NCI-H1417 (cell line): ENCODE data around the gene CEACAM5.
"Not testable (repeated sequence)": the region's sequence is repeated elsewhere in the genome, so short reads cannot be mapped to it uniquely, and the experiment has no call there.

Source experiments
- DNase-seq, 3 experiments: peaks; one replicate each; lab custom pipeline; 2025; lab: John Stamatoyannopoulos, UW

CEACAM5 gene

DNA sequence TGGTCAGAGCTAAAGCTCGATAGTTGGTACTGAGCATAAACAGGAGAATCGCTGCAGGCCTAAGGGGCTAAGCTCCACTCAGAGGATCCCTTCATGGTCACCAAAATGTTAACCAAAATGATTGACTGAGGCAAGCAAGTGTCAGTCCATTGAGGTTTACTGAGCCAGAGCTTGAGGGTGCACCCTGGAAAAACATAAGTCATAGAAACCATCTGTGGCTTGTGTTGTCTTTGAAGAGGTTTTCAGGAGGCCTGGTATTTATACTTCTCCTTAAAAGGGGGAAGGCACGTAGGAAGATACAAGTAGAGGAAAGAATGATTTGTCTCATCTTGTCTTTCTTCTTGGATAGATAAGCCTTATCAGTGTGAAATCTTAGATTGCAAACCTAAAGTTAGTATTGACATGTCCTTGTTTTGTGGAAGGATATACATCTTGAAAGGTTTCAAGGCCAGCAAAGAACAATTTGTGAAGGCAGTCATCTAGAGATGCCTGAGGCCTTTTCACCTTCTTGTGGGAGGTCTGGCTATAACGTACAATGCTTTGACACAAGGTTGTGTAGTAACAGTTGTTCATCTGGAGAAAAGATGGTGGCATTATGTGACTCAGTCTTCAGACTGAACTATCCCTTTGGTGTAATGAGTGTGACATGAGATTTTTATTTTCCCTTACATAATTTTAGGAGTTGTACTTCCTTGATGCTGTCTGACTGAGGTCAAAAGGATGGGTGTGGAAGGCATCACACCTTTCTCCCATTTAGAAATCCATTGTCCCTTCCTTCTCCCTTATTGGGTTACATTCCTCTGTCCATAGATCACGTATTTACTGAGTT, 32.2 kb downstream of the CEACAM5 start:
- DNase-seq: no peak

DNA sequence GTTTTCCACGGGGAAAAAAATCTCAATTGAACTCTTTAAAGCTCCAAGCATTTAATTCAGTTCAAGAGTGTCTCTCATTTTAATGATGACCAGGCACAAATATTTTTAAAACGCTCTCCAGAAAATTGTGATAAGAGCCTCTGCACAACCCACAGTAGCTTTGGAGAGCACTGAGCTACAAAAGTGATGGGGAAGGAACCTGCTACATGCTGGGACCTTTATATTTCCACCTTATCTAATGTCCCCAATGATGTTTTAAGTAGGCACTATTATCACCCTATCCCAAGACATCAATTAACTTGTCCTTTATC, 32.8 kb downstream of the CEACAM5 start:
- DNase-seq: no peak

DNA sequence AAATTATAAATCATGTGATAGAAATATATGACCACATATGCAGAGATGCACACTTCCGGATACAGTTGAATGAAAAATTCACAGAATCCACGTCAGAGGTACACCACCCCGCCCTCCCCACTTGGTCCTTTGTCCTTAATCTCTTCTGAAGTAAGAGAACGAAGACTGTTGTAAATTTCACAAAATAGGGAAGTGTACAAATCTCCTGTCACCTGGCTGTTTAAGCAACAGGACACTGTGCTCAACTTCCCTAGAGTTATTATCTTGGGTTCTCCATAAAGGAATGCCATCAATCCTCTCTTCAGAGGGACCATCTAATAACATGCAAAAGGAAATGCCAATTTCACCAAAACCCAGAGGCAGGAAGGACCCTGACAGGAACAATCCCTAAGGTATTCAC, 36.4 kb downstream of the CEACAM5 start:
- DNase-seq: peak in 1 of 3 experiments; percentile 12

DNA sequence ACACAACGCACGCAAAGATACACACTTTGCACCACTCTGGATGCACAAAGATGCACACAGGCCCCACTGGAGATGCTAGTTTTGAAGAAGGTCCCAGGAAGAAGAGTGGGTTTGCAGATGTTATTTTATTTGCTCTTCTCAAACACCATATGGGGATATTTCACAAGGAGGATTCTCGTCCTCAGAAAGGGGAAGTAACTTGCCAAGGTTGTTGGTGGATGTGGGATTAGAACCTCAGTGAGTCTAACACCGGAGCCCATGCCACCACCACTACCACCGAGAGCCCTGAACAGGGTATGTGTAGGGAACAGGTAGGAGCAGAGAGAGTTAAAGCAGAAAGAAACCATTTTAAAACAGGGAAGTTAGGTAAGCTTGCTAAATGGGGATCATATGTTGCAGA, 37.3 kb downstream of the CEACAM5 start:
- no peak for DNase-seq

DNA sequence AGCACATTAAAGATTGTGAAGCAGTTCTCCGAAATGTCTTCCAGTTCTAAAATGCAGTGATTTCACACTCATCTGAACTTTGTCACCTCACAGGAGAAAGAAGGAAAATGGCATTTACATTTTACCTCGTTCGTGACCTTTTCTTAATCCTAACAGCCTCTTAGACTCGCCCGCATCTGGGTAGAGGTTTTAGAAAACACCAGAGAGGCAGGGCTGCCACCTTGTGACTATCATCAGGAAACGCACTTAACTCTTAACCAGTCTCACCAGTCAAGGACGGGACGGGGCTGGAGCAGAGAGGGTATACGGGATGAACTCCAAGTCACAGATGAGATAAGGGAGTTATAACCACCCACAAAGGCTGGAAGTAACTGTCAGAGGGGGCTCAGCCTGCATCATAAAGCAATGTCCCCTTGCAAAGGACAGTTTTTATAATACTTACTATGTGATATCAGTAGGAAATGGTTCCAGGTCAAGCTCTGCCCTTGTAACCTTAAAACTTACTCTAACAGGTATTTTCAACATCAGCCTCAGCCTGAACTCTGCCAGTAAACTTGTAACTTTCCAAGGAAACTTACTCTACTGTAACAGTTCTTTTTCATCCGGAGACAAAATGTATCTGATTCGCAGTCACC, 38.3 kb downstream of the CEACAM5 start:
- peak; percentile 54 to 88 (median 84) for DNase-seq

DNA sequence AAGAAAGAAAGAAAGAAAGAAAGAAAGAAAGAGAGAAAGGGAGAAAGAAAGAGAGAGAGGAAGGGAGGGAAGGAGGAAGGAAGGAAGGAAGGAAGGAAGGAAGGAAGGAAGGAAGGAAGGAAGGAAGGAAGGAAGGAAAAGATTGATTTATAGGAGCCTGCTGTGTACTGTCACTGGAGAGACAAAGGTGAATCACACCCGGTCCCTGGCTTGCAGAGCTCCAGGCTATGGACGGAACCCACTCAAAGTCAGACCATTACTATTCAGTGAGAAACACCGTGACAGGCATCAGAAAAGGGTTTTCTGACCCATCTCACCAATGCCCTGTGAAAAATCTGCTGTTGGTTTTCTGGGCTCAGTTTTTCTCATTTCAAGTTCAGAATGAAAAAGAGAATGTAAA, 39.6 kb downstream of the CEACAM5 start:
- DNase-seq: no peak

DNA sequence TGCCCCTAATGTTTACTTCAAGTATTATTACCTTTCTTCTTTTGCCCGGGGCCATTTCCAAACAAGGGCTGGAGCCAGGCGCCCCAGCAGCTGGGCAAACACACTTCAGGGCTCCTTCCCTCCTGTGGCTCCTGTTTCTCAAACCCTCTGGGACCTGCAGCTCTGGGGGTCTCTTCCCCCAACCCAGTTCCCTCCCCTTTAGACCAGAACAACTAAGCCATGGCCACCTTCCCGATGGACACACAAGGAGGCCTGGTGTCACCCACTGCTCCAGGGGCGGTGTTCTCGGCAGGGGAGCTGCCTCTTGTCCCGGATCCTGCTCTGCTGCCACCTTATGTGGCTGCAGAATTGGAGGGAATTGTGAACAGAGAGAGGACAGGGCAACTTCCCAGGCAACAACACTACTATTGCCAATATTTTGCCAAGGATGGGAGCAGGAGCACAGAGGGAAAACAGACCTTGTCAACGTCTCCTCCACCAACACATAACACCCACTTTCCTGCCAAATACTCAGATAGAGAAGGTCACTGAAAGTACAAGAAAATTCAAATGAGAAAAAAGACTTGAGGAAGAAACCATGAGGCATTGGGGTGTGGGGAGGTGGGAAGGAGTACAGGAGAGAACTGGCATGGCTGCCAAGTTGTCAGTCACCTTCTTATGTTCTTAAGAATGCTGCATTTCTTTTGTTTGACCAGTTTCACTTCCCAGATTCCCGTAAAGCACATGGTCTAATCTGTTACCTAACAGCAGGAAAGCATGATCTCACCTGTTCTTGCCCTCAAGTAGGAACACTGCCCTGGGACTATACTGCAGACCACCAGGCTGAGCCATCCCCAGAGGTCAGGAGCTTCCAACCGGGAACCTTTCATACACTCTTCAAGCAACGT, 42.1 kb downstream of the CEACAM5 start:
- peak; percentile 46 to 65 (median 65) for DNase-seq

DNA sequence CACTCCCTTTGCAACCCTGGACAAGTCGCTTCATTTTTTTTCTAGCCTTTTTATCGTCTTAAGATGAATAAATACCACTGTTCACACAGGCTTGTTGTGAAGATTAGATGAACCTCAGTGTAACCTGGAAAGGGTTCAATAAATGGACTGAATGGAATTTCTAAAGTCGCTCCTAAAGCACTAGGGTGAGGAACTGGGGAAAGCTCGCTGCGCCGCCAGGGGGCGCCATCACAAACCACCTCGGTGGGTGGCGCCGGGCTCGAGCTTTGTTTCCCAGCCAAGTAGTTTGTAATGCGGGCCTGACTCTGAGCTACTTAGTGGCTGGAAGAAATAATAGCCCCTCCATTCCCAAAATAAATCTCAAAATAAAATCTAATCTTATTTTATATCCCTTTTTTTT, 44.7 kb downstream of the CEACAM5 start:
- peak in 2 of 3 experiments; percentile 18 to 77 for DNase-seq

DNA sequence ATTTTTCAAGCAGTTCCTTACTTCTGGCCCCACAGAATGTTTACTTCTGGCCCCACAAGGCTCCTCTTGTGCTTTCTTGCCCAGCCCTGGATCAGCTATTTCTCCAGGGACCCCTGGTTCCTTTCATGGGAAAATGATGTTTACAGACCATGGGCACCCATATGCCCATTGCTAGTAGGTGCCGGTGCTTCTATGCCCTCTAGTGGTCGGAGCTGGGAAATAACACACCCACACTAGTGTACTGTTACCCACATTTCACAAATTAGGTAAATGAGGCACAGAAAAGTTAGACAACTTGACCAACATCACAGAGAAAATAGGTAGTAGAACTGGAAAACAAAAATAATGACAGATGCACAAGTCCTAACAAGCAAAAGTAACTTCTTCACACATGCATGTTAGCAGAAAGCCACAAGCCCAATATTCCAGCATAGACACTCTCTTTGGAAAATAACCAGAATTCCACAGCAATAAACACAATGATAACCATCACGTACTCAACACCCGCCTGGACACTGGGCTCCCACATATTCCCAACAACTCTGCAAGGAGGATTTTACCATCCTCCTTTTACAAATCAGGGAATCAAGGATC, 45.6 kb downstream of the CEACAM5 start:
- peak; percentile 46 to 85 (median 78) for DNase-seq

DNA sequence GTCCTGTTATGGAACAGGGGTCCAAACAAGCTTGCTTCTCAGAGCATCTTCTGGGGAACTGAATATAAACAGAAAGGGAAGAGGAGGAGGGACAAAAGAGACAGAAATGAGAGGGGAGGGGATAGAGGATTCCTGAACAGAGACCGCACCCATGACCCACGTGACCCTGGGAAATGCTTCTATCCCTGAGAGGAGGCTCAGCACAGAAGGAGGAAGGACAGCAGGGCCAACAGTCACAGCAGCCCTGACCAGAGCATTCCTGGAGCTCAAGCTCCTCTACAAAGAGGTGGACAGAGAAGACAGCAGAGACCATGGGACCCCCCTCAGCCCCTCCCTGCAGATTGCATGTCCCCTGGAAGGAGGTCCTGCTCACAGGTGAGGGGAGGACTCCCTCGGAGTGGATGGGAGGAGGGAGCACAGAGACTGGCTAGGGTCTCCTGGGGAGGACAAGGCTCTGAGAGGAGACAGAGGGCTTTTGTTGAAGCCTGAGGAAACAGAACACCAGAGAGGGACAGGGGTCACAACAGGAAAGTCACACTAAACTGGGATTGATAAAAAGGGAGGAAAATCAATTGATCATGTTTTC, 47.0 kb downstream of the CEACAM5 start, which contains the start of gene CEACAM6:
CEACAM6 (plus strand) TSS at position 203 of the 586 bp plus-strand sequence; CDS start at position 312, 109 bp downstream.
- no peak for DNase-seq

DNA sequence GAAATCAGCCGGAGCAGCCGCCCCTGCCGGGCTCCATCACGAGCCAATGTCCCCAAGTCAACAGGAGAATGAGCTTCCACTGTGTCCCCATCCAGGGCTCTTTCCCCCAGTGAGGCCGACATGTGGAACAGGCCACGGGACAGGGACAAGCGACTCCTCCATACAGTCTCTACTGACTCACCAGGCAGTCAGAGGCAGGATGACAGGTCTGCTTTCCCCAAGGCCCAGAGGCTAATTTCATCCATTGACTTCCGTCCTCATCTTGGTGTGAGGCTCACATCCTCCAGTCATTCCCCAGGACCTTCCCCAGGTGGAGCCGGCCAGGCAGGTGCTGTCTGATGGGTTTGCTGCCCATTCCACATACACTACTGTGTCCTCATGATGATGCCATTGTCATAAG, 50.4 kb downstream of the CEACAM5 start:
- no peak for DNase-seq

DNA sequence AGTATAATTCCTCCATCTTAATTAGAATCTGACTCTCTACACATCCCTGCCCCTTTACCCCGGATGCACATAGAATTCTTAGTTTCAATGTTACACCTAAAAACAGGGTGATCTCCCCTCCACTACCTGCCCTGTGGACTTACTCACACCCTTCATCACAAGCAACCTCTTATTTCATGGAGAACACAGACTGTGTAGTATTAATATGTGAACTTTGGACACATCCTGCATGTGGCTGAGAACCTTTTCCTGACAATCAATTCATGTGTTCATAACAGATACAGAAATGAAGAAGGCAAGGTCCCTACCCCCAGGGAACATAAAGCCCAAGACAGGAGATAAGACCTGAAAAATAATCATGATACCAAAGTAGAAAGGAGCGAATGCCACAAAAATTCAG, 58.7 kb downstream of the CEACAM5 start:
- DNase-seq: no peak

DNA sequence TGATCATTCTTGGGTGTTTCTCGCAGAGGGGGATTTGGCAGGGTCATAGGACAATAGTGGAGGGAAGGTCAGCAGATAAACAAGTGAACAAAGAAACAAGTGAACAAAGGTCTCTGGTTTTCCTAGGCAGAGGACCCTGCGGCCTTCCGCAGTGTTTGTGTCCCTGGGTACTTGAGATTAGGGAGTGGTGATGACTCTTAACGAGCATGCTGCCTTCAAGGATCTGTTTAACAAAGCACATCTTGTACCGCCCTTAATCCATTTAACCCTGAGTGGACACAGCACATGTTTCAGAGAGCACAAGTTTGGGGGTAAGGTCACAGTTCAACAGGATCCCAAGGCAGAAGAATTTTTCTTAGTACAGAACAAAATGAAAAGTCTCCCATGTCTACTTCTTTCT, 59.7 kb downstream of the CEACAM5 start:
- DNase-seq: not testable (repeated sequence)

DNA sequence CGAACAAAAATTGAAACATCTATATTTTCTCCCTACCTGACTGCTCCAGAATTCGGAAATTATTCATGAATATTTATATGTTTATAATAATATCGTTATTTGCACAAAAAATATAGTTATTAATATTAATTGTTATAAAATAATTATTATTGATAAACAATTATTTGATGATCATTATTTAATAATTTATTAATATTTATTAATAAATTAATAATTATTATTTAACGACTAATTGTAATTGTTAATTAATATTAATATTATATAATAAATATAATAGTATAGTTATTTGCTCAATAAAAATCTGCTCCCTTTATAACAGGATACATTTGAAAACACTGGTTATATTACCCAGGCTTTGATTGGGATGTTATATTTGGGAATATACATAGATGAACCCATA, 61.2 kb downstream of the CEACAM5 start:
- no peak for DNase-seq

DNA sequence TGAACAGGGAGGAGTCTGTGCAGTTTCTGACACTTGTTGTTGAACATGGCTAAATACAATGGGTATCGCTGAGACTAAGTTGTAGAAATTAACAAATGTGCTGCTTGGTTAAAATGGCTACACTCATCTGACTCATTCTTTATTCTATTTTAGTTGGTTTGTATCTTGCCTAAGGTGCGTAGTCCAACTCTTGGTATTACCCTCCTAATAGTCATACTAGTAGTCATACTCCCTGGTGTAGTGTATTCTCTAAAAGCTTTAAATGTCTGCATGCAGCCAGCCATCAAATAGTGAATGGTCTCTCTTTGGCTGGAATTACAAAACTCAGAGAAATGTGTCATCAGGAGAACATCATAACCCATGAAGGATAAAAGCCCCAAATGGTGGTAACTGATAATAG, 63.0 kb downstream of the CEACAM5 start:
- no peak for DNase-seq

DNA sequence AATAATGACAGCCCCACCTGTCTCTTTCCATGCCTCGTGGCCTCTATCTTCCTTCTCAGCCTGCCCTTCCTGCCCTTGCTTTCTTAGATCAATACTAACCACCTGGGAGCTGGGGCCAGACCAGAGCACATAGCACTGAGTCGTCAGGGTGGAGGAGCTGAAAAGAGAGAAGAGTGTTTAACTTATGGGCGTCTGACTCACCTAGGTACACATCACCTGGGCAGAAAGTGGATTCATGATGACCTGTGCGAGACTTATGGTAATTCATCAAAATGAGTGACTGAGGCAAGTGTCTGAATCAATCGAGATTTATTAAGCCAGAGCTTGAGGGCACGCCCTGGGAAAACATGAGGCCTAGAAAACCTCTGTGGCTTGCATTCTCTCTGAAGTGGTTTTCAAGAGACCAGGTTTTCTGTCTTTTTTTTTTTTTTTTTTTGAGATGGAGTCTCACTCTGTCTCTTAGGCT, 66.1 kb downstream of the CEACAM5 start:
- peak; percentile 80 to 99 (median 94) for DNase-seq

DNA sequence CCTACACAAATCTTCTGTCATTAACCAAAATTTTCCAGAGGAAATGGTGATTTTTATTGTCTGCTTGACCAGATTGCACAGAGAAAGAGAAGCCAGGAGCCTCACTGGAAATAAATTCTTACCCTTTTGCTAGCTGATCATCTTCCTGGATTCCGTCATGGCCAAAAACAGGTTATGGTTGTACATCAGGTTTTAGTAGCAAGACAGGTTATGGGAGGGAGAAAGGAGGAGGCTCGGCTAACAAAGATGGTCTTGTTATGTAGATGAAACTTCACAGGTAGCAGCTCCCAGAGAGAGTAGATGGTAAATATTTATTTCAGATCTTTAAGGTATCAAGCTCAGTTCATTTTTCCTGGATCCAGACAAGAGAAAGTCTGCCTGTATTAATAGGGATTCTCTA, 68.3 kb downstream of the CEACAM5 start:
- no peak for DNase-seq
